DMS 273 (cell line): Measurements from ENCODE around the gene LIG4.

Source experiments
- DNase-seq: peaks from one replicate; lab custom pipeline; 2025; ENCODE audit not compliant: unreplicated experiment; lab: John Stamatoyannopoulos, UW

LIG4 gene

DNA sequence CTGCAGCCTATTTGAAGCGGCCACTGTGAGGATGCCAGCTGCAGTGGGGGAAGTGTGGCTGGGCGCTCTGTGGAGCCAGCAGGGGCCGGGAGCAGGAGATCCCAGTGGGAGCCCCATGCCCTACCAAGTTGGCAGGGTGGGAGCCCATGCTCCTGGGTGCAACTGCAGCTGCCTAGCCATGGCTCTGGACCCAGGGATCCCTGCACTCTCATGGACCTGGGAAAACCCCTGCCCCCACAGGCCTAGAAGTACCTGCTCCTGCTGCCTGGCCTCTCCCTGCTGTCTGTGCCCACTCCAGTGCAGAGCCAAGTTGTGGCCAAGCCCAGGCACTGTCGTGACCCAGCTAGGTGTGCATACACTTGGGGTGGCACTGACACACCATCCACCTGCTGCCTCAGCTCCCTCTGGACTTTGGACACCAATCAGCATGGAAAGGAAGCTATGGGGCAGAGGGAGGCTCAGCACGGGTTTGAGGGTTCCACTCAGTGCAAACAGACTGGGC, 20.9 kb downstream of the LIG4 start:
- DNase-seq = no peak

DNA sequence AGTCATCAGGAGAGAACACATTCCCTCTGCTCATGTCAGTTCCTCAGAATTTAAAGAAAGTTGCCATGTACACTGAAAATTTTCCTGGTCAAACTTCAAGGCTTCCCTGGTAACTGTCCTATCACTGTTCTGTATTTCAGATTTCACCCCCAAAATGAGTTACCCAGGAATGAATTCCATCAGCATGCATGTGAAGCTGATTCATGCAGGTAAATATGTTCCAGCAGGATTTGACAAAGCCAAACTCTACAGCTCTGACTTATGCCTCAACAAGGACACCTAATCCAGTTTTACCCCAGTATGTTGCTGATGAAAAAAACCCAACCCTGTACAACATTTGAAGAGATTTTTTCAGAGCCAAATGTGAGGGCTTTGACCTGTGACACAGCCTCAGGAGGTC, 21.5 kb downstream of the LIG4 start:
- DNase-seq = no peak

DNA sequence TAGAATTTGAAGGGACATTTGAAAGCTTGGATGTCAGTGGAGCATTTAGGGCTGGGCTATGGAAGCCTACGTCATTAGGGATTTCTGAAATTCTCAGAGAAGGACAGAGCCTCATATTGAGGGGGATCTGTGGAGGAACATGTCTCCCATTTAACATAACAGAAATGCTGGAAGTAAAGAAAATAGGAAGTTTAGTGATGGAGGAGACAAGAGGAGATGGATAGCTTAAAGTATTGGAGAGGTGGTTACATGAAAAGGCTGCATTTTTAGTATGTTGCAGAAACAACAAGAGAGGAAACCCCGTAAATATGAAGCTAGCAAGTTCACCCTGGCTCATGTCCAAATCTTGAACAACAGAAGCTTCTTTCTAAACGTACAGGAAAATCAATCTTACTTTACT, 24.4 kb downstream of the LIG4 start:
- no peak for DNase-seq

DNA sequence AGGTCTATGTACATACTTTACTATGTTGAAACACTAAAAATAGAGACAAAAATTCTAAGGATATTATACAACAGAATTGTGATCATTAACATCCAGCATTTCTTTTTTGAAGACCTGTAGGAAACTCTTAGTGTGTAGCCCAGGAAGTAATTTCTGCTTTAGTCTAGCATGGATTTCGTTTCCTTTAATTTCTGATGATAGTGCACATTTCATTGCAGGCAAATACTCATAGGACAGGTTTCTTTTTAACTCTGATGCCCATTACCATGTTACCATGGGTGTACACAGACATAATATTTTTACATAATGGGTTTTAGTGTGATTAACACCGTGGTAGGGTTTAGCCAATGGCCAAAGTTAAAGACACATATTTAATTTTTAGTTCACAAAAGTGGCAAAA, 27.1 kb downstream of the LIG4 start:
- DNase-seq = no peak

DNA sequence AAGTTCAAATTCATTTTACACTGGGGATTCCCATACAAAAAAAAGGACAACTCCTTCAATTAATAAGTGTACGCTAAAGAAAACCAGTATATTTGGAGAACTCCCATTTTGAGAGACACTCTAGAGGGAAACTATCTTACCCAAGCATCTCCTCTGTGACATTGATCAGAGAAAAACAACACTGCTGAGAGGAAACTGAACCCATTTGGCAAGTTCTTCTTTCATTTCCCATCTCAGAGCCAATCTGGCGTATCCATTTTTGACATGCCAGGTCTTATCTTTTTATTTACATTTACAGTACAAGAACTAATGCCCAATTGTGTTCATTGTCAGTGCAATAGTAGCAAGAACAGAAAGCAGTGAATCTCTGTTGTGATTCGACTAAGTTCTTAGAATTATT, 30.1 kb downstream of the LIG4 start:
- no peak for DNase-seq

DNA sequence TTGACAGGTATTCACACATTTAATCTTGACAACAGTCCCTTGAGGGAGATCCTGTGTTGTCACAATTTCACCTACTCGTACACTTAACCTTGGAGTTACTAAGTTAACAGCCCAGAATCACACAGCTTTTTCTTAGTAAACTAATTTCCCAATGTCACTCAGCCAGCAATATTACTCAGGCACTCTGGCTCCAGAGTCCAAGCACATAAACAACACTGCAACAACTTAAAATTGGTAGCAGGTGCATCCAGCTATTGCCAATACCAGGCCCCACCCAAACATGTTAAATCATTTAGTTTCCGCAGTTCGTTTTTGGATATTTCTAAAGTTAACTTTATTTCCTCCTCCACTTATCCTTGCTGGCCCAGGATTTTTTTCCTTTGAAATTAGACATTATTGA, 32.7 kb downstream of the LIG4 start:
- DNase-seq = no peak

DNA sequence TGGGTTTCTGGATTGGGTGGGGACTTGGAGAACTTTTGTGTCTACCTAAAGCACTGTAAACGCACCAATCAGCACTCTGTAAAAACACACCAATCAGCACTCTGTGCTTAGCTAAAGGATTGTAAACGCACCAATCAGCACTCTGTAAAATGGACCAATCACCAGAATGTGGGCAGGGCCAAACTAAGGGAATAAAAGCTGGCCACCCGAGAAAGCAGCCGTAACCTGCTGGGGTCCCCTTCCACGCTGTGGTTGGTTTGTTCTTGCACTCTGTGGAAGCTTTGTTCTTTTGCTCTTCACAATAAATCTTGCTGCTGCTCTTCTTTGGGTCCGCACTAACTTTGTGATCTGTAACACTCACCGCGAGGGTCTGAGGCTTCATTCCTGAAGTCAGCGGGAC, 37.3 kb downstream of the LIG4 start:
- DNase-seq = no peak

DNA sequence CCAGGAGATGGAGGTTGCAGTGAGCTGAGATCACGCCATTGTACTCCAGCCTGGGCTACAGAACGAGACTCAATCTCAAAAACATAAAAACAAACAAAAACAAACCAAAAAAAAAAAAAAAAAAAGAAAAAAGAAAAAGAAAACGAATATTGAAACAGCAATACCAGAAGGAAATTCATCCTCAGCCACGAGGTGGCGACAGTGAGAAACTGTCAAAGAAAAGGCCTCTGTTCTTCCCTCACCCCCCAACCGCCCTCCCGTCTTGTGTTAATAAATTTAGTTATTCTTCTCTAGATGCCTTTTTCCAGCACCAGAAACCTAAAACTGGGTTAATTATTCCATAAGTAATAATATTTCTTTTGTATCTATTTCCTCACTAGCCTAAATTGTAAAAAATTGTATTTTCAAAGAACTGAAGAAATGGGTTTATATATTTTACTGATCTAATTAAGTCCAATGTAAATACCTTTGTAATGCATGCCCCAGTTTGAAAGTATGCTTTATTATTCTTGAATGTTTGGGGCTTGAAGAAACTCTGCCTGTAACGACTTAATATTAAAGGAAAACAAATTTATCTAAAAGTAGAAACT, 38.6 kb downstream of the LIG4 start:
- peak; percentile 42 for DNase-seq

DNA sequence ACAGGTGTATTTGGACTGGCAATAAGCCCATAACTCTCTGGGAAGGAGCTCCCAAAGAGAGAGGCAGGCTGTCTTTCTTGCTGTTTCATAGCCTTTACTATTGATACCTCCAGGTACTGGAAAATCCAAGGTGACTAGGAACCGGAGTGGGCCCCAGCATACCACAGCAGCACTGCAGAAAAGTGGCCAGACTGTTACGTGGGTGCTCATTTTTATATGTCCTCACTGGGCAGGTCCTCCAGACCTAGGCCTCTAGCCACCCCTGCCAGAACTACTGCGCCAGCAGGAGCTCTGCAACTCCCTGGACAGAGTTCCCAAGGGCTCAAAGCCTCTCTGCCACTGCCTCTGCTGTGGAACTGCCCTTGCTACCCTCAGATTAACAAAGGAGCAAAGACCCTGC, 46.4 kb downstream of the LIG4 start:
- no peak for DNase-seq

DNA sequence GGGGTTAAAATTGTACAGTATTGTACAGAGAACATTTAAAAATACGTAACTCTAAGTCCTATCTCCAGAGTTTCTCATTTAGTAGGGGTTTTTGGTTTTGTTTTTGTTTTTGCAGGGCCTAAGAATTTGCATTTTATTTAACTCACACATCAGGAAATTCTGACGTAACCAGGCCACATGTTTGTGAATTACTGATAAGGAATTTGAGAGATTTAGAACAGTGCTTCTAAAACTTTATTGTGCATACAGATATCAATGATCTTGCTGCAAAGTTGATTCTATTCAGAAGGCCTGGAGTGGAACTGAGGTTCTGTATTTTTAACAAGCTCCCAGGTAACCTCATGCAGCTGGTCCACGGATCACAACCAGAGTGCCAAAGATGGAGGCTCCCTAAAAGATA, 49.3 kb downstream of the LIG4 start:
- DNase-seq = no peak

DNA sequence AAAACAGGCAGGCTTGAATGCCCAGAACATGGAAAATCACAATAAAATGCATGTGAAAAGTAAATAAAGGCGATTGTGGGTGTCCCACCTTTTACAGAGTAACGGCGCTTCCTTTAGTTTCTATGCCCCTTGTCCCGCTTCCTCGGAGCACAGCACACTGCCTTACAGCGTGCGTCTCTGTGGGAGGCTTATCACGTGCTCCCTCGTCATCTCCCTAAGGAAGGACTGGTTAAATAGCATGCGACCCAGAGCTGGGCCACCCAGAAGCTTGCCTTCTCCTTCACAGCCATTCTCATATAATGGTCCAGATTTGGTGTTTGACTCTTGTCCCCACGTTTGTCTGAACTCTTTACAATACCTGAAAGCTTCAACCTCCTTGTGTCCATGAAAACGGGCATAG, 56.6 kb downstream of the LIG4 start:
- DNase-seq = no peak
